Ovary (tissue), 3 donors: ENCODE results near the gene ATG4A.

Experiments
- CTCF ChIP-seq, 3 donors: fragments of 450-650 bp in 2 of 3; fragments of 200-600 bp in 1 of 3; IDR thresholded peaks; one replicate each; pipeline versions ENCODE4 v1.5.1 to v1.8.0; 2016 to 2022; ENCODE audit warnings: antibody characterized with exemption in 3 of 3, mild to moderate bottlenecking in 1 of 3
- POLR2A ChIP-seq: fragments of 450-650 bp; IDR thresholded peaks from one replicate; pipeline ENCODE4 v1.6.1; 2017; ENCODE audit warnings: antibody characterized with exemption, mild to moderate bottlenecking, moderate library complexity
- donor health status: DM: no; HTN: no; CAD: no.

- TF ChIP-seq CTCF (IDR thresholded peaks at IDR 0.05) (no peak), POLR2A (no peak)
These were observed 74.0 kb downstream of the ATG4A start for GRCh38 chrX:108165383-108166111.
